Left kidney (tissue), 2 donors: ENCODE data around the gene GRID1. TPM values are rescaled to one million over a fixed set of nuclear protein-coding genes. Genes with fewer than 3 reads are reported as not detected.
"Not testable (repeated sequence)": the region's sequence is repeated elsewhere in the genome, so short reads cannot be mapped to it uniquely, and the experiment has no call there.

Experiments
- DNase-seq: peaks from one replicate; pipeline ENCODE4 v3.0.0-alpha.2; 2013
- polyA plus RNA-seq: library from polyadenylated mRNA; unstranded; fragments of 120-200 nt; gene quantifications from one replicate; pipeline ENCODE4 v1.2.1, GENCODE V29; 2013; ENCODE audit not compliant: insufficient read length

GRID1 gene
- polyA plus RNA-seq, 1 donor = 1.1 TPM

DNA sequence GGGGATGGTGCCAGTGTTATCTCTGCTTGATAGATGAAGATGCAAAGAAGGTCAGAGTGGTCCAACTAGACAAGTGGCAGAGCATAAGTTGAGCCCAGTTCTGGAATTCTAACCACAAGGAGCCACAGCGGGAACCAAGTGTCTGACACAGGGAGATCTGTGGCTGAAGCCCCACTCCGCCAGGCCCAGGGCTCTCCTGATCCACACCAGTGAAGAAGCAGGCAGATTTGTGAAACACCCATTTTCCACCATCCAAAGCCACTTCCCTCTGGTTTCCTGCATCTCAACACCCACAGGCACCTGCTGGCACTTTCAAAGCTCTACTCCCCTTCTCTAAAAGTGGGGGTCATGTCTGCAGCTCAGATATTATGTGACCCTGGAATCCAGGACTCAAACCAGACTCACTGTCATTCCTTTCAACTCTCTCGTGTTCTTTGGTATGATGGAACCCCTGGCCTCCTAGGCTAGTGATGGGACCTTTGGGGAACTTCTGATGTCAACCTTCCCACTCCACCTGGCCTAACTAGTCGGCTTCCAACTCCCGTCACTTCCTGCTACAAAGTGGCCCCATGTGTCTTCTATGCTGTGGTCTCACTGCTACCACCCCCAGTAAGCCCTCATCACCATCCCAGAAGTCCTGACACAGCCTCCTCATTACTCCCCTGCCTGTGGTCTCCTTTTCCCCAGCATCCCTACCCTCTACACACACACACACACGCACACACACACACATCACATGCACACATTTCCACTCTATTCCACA lies 177.6 kb downstream of the GRID1 start:
- no peak for DNase-seq

DNA sequence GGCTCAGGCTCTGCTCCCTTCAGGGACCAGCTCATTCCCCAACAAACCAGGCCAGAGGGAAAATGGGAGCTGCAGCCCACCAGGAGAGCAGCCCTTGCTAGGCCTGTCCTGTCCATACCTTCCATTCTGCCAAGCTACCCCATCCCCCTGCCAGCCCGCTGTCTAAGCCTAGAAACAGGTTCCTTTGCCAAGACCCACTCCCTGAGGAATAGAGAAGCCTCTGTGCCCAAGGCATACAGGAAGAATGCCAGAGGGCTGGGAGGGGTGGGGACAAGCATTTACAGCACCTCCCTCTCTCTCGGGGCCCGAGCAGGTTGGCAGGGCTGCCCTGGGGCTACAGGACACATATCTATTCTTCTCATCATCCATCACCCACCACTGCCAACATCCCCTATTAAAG lies 178.3 kb downstream of the GRID1 start:
- no peak for DNase-seq

DNA sequence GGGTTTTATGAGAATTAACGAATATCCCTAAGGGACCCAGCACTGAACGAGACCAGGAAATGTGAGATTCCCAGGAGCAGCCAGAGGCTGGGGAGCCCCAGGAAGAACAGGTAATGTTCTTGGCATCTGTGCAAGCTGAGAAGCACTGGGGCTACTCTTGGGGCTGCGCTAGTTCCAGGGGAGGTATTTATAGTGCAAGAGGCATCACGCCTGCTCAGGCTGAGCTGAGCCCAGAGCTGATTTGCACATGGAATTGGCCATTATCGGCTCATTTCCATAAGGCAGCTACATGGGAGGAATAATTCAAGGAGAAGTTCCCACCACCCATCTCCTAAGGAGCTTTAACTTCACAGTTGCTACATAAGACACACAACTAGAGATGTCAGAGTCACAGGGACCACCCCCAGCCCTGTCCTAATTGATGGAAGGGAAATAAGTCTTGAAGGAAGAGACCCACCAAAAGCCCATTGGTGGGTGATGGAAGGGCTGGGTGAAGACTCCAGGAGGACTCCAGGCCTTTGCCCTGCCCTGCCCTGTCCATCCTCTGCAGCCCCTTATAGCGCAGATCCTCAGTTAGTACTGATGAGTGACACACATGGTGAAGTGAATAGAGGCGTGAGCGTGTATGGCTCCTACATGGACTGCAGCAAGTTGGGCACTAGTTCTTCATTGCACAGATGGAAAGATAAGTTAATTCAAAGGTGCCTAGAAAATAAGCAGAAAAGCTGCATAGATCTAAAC lies 178.9 kb downstream of the GRID1 start:
- no peak for DNase-seq

DNA sequence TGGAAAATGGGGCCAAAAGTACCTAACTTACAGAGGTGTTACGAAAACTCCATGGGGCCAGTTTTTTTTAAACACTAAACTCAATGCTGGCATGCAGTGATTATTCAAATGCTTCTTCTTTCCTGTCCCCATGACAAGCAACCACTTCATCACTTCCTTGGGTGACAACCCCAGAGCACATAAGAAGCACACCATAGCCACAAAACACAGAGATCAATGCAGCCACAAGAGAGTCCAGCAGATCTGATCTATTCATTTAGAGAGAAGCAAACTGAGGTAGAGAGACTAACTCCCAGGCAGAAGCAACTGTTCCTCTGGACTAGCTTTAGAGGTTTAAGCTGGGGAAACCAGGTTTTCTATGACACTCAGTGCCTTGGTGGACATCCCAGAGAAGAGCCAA lies 180.0 kb downstream of the GRID1 start:
- no peak for DNase-seq

DNA sequence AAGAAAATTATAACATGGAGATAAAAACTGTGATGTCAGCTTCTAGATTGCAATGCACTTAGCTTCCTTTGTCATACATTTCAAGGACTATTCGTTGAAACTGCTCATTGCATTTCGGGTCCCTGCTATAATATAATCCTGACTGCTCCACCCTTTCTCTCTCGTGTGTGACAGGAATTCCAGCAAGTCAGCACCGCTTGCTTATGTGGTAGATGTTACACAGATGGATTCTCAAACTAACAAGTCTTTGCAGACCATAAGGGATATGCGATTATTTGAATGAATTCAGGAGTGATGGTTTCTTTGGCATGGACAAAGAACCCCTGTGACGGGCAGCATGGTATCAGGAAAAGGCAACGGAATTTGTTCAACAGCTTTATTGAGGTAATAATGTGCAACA lies 184.0 kb downstream of the GRID1 start:
- no peak for DNase-seq

DNA sequence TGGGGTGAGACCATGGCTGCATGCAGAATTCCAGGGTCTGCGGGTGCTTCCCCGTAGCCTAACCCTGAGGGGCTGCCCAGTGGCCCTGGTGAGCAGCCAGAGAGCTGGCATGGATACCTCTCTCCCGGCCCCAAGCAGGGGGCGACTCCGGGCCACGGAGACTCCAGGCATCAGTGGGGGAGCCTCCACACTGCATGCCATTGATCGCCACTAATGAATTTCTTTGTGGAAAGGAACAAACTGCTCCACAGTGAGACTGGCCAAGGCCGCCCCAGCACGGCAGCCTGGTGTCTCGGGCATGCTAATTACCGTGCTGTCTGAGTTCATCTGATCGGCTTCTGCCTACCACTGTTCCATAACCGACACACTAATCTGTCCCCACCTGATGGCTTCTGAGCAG lies 184.4 kb downstream of the GRID1 start:
- no peak for DNase-seq

DNA sequence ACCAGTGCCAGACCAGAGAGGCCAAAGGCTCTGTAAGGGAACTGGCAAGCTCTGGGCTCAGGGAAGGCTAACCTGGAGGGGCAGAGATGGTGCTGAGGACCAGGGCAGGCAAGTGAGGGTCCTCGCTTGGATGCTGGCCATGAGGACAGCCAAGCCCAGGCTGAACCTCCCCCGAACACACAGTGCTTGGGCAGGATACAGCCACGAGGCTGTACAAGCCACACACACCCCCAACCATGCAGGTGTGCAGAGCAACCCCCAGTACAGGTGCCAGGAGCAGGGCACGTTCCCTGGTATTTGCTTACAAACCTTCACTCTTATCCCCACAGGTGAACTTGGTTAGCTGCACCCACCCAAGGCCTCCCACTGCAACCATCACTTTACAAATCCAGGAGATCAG lies 185.7 kb downstream of the GRID1 start:
- DNase-seq = no peak

DNA sequence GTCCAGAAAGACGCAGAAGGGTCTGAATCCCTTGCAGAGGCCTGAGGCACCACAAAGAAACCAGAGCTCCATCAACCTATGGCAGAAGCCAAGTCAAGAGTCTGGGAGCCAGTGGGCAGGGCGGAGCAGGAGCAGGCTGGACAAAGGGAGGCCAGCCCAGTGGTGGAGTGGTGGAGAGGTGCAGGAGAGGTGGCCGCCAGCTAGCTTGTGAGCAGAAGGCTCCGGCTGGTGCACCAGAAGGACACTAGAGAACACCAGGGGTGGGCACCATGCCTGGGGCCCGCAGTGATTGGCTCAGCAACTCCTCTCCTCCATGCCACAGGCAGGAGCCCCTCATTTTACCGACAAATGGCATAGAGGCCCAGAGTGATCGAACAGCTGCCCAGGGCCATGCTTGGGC lies 186.6 kb downstream of the GRID1 start:
- no peak for DNase-seq

DNA sequence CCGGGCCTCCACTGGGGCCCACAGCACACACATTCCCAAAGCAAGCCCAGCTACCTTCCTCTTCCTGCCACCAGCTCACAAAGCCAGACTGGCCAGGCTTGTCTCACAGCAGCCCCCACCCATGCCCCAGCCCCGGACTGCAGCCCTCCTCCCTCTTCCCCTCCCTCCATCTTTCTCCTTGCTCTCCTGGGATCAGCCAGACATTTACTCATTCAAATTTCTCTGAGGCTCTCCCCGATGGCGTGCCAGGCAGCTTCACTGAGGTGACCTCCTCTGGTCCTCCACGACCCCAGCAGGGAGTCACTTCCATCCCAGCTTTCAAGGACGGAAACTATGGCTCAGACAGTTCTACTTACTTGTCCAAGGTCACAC lies 187.5 kb downstream of the GRID1 start:
- no peak for DNase-seq

DNA sequence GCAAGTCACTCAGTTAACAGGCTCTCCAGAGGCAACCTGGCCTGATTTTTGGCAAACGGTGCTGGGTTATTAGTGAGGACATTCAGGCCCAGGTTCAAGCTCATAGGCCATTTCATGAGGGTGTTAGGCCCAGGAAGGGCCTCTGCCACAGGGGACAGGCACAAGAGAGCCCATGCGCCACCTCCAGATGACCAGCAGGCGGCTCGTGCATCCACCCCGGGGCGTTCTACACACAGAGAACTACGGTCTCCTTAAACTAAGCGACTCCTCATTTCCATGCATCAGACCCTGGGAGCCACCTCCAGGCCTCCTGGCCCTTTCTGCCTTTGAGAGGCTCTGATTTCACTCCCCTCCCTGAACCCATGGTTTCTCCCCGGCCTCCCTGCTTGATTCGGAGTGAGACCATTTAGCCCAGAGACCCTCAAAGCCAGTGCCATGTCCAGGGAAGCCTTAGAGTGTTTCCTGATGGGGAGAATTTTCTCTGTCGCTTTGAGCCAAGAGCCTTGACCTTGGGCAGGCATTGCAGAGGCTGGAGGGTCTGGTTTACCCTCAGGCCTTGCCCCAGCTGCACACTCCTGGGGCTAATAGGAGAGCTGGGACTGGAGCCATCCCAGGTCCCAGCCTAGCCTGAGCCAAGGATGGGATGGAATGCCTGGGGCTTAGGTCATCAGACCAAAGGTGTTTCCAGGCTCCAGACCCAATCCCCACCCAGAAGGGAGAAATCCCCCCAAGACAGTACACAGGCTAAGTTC lies 188.0 kb downstream of the GRID1 start:
- DNase-seq = no peak

DNA sequence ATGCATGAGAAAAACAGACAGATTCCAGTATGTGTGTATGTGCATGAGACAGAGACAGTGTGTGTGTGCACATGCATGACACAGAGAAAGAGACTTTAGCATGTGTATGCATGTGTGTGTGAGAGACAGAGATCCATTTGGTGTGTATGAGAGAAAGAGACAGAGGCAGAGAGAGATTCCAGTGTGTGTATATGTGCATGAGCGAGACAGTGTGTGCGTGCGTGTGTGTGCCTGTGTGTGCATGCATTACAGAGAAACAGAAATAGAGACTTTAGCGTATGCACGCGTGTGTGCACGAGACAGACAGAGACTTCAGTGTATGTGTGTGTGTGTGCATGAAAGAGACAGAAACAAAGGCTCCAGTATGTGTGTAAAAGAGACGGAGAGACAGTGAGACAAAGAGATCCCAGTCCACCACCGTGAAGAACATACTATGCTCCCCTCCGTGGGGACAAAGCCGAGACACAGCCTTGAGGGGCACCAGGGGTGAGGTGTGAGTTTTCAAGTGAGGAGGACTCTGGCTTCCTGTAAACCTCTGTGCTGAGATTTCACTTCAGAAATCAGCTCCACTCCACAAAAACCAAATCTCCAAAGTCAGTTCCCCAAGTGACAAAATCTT lies 188.9 kb downstream of the GRID1 start:
- no peak for DNase-seq

DNA sequence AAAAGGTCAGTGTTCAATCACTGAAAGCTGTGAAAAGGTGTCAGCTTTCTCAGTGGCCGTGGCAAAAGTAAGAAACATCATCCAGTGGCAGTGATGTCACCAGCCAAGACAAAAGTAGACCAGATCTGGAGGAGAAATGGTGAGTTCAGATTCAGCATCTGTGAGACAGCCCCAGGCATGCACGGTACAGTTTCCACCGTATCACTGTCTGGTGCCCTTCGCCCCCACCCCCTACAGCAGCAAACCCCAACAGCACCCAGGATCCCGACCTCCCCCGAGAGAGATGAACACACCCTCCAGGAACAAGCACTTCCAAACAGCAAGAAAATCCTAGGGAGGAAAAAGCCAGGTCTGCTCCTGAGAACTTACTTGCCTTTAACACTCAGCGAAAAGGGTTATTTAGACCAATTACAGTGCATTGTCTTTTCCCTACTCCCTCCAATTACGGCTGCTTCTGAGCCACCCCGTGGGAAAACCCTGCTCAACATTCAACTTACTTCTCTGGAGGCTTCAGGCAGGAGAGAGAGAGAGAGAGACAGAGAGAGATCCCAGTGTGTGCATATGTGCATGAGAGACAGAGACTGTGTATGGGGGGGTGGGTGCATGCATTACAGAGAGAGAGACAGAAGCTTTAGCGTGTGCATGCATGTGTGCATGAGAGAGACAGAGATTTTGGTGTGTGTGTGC lies 189.6 kb downstream of the GRID1 start:
- DNase-seq = no peak

DNA sequence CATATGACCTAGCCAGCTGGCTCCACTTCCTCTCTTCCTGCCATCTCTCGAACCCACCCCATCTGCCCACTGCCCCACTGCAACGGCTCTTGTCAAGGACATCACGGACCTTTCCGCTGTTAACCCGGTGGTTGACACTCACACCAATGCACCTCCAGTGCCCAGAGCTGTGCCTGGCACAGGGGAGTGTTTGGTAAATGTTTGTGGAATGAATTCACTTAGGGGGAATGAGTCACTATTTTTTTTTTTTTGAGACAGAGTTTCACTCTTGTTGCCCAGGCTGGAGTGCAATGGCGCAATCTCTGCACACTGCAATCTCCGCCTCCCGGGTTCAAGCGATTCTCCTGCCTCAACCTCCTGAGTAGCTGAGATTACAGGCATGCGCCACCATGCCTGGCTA lies 191.1 kb downstream of the GRID1 start:
- not testable (repeated sequence) for DNase-seq

DNA sequence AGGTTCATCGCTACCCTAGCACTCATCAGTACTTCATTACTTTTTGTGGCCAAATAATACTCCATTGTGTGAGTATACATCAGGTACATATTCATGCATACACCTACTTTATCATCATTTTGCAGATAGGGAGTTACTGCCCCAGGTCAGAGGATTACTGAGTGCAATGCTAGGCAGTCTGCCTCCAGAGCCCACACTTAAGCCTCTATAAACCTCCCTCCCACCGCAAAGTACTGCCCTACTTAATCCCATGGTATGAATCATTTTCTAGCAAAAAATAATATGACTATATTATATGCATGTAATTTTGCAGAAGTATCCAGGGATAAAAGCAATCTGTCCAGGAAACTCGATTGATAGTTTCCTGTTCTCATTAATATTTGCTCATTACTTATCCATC lies 194.3 kb downstream of the GRID1 start:
- no peak for DNase-seq

DNA sequence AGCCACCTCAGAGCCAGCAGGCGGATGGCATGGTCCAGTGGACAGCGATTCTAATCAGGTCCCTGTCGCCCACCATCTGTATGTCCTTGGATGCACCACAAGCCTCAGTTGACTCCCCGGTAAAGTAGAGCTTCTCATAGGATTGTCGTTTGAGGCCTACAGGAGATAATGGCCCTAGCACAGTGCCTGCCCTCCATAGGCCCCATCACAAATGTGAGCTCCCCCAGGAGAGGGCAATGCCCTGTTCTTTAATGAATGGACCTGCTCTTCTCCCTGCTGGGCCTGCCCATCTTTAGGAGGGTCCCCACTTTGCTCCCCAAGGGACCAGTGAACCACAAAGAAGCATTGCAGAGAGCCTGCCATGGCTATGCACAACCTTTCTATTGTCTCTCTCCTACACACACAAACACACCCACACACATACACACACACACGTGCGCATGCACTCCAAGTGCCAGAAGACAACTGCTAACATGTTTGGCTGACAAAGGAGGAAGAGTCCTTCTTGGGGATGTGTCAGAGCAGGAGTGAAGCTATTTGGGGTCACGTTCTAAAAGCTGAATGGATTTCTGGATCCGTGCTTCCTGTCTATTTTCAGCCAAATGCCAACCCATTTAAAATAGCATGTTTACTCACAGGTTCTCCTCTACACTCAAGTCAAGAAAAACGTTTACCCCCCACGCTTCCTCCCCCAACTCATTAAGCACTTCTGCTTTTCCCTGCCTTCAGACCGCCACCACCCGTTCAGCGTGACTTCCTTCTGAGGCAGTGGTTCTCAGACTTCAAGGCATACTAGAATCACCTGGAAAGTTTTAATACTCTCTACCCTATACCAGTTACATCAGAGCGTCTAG lies 196.1 kb downstream of the GRID1 start:
- no peak for DNase-seq

DNA sequence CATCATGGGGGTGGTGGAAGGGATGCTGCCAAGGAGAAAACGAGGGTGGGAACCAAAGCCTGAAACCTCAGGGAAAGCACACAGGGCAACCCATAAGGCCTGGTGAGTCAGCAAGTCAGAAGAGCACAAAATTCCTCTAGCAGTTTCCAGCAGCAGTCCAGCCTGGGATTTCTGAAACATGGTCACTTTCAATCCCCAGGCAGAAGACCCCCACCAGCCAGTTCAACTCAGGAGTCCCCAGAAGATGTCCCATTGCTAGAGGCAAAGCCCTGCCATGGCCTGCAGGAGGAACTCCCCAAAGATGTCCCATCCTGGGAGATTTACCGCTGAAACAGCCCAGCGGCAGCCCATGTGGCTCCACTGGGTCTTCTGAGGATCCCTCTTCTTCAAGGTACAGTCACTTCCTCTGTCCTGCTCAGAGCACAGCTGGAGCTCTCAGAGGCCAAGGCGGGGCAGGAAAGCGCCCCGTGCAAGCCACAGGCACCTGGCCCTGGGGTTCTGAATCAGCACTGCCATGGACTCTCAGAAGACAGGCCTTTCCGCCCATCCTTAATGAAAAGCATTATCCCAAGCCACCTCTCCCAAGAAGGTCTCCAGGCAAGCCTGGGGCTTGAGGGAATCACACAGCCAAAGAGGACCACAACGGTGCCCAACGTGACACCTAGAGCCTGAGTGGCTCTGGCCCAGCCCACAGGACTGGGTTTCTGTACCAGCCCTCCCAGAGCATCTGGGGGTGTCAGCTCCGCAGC lies 196.9 kb downstream of the GRID1 start:
- no peak for DNase-seq

DNA sequence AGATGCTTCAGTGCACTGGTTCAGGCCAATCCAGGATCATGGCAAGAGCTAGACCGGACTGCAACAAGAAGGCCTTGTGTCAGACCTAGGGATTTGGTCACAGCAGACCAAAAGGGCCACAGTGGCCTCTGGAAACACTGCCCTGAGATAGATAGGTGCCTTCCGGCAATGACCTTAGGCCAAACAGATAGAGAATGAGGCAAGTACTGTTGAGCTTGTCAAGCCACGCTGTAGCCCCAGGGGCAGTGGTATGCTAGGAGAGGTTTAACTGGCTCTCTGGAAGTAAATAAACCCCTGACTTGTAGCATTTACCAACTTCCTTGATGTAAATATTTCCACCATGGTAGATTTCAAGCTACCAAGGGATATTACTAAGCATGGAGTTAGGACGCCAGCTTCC lies 197.5 kb downstream of the GRID1 start:
- DNase-seq = no peak

DNA sequence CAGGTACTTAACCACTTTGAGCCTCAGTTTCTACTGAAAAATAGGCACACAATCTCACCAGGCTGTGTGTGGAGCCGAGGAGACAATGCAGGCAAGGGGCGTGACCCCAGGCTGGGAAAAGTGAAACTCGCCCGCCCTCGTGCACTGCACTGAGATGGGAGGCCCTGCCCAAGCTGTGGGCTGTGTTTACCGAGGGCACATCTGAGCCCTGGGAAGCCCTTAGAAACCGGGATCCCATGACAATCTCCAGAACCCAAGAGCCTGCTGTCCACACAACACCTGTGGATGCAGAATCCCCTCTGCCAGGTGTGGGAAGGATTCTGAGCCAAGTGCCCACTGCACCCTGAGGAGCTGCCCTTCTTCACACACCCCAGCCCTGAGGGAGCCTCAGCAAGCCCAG lies 198.3 kb downstream of the GRID1 start:
- no peak for DNase-seq

DNA sequence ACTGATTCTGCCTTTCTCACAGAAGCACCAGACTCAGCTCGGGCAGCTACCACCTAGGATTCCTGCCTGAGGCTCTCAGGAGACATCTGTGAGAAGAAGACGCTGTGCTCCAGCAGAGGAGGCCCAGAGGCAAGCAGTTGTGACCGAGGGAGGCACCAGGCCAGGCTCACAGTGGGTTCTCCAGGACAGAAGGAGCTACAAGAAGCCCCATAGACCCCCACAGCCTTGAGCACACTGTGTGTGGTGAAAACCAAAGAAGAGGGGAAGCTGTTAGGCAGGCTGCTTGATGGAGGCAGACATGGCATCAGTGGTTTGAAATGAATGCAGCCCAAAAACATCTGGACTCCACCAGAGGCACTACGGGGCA lies 198.8 kb downstream of the GRID1 start:
- DNase-seq = no peak

DNA sequence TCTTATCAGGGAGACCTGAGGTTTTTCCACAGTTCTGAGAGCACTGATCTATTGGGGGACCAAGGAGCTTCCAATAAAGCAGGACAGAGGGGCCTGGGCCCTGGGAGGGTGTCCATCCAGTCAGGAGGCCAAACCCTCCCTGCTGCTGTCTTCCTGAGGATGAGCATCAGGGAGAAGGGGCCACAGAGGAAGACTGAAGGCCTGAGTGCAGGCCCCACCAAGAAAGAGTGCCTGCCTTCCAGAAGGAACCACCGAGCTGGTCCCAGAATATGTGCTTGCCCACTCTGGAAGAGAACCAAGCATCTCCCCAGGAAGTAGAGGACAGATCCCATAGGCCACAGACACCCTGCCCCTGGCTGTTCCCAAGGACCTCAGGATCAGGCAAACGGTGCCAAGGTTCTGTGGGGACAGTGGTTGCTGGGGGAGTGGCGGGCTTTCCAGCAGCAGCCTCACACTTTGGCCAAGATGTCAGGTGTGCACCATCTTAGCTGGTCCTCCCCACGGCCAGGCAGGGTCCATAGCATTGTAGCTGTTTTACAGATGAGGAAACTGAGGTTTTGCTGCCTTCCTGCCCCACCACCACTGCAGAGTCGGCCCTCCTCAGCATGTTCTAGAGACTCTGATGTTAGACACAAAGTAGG lies 199.4 kb downstream of the GRID1 start:
- DNase-seq = no peak
